NCI-H2196 (cell line): ENCODE measurements around the gene ARHGAP6.
"Not testable (repeated sequence)": the region's sequence is repeated elsewhere in the genome, so short reads cannot be mapped to it uniquely, and the experiment has no call there.

Experiments used
- DNase-seq: peaks from one replicate; lab custom pipeline; 2025; ENCODE audit not compliant: unreplicated experiment; lab: John Stamatoyannopoulos, UW

Gene ARHGAP6

GRCh38 chrX:11530621-11531020 lies 135.1 kb downstream of the ARHGAP6 start:
- DNase-seq: no peak

- DNase-seq: no peak
These were observed 137.1 kb downstream of the ARHGAP6 start for GRCh38 chrX:11528623-11529022.

GRCh38 chrX:11525685-11526084 lies 140.0 kb downstream of the ARHGAP6 start:
- no peak for DNase-seq

GRCh38 chrX:11519234-11519633 lies 146.5 kb downstream of the ARHGAP6 start:
- not testable (repeated sequence) for DNase-seq

- no peak for DNase-seq
These were observed 155.9 kb downstream of the ARHGAP6 start for GRCh38 chrX:11509786-11510185.

GRCh38 chrX:11504234-11504633 lies 161.5 kb downstream of the ARHGAP6 start:
- no peak for DNase-seq

- no peak for DNase-seq
These were observed 166.4 kb downstream of the ARHGAP6 start for GRCh38 chrX:11499076-11500044.

- DNase-seq: not testable (repeated sequence)
These were observed 174.3 kb downstream of the ARHGAP6 start for GRCh38 chrX:11491375-11491774.

- DNase-seq: no peak
These were observed 181.4 kb downstream of the ARHGAP6 start for GRCh38 chrX:11484290-11484689.

GRCh38 chrX:11481035-11481434 lies 184.7 kb downstream of the ARHGAP6 start:
- no peak for DNase-seq

GRCh38 chrX:11480626-11481025 lies 185.1 kb downstream of the ARHGAP6 start:
- DNase-seq: no peak

GRCh38 chrX:11478911-11479310 lies 186.8 kb downstream of the ARHGAP6 start:
- no peak for DNase-seq

GRCh38 chrX:11478026-11478425 lies 187.7 kb downstream of the ARHGAP6 start:
- no peak for DNase-seq

- no peak for DNase-seq
These were observed 191.1 kb downstream of the ARHGAP6 start for GRCh38 chrX:11474576-11474975.

GRCh38 chrX:11474021-11474420 lies 191.7 kb downstream of the ARHGAP6 start:
- DNase-seq: no peak

GRCh38 chrX:11472879-11473278 lies 192.8 kb downstream of the ARHGAP6 start:
- no peak for DNase-seq

- DNase-seq: no peak
These were observed 193.3 kb downstream of the ARHGAP6 start for GRCh38 chrX:11472381-11472780.

GRCh38 chrX:11470250-11470974 lies 195.3 kb downstream of the ARHGAP6 start:
- peak; percentile 9 for DNase-seq

- DNase-seq: no peak
These were observed 199.9 kb downstream of the ARHGAP6 start for GRCh38 chrX:11465648-11466411.

GRCh38 chrX:11464836-11465463 lies 200.8 kb downstream of the ARHGAP6 start:
- DNase-seq: no peak

- DNase-seq: no peak
These were observed 201.3 kb downstream of the ARHGAP6 start for GRCh38 chrX:11464380-11464779.
